SK-MEL-5 (cell line): ENCODE data around the gene HHAT. TPM values are rescaled to one million over a fixed set of nuclear protein-coding genes. Genes with fewer than 3 reads are reported as not detected.

Source experiments
- DNase-seq: peaks from one replicate; pipeline ENCODE4 v3.0.0-alpha.2; 2016; ENCODE audit warnings: low read depth, low spot score
- in situ Hi-C: cut with HindIII; loops from 2 replicates; pipeline ENCODE4 v1.10.0; 2016; ENCODE audit warnings: low sequenced_read_pairs, high pct_unique_total_duplicates, low pct_unique_long_range_greater_than_20kb
- total RNA-seq: library from RNA; depleted of rRNA; stranded (reverse); fragments of >200 nt; shearing (Covaris generic); gene quantifications from 2 replicates; pipeline ENCODE4 v1.2.3, GENCODE V29; 2014

HHAT gene
- total RNA-seq, 1 experiment from 2014 or later: 29.4 TPM

DNA sequence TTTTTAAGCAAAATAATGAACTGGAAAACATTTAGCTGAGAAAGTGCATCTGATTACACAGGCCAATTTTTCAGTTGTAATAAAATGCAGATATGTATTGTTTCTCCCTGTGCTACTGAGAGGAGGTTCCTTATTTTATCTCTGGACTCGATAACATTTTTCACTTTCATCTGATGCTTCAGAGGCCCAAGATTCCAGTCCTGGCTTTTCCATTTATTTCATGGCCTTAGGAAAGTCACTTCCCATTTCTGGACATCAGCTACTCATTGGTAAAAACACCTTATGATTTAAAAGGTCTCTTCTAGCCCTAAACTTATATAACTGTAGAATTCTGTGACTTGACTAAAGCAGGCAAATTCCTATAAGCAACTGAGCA is 203.5 kb downstream of the HHAT start:
- DNase-seq: no peak
- in situ Hi-C loops: no loop called here

DNA sequence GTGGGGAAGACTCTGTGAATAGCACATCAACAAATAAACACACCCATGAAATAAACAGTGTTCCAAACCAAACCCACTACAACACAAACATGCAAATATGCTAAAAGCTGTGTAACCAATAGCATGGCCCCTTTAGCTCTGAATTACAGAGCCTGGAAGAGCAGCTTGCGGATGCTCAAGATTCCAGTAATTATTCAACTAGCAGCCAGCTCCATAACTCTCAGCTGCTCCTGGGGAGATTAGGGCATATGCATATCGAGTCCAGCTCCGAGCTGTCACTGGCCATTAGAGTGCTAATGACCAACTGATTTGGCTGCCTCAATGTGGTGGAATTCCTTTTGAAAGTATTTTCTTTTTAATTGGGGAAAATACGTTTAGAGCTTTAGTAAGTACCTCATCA is 207.1 kb downstream of the HHAT start:
- DNase-seq: no peak
- in situ Hi-C loops: no loop called here

DNA sequence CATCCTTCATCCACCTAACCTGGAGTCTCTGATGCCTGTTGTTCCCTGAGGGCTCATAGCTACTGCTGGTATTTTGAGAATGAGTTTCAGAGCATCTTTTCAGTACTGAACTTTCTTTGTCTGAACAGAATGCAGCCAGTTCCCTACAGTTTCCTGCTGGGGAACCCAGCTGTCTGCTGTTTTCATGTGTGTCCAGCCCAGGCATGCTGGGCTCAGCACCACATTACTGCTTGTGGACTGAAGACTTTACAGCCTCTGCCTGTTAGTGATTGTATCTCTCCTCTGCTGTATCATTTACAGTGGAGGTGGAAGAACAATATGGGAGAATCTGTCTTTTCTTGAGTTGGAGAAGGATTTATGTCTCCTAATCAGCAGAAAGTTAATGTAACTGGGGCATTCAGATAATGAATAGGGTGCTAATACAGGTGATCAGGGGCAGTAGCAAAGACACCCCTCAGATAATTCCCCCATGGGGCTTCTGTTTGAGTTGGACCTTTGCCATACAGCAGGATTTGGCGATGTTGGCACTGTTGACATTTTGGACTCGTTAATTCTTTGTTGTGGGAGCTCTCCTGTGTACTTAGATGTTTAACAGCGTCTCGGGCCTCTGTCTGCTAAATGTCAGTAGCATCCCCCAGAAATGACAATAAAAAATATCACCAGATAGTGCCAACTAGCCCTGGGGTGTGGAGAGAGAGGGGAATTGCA is 207.7 kb downstream of the HHAT start:
- in situ Hi-C loops: no loop called here
- DNase-seq: peak; percentile 51

DNA sequence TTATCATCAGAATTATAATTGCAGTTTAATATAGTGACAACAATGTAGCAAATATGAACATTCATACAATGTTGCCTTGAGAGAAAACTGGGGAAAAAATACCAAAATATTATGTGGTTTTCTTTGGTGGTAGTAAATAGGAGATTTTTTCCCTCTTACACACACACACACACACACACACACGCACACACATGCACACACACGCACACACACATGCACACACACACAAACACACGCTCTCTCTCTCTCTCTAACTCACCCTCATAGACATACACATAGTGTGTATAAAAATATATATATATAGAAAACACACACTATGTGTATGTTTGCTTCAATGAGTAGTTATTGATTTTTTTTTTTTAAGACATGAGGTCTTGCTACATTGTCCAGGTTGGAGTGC is 211.6 kb downstream of the HHAT start:
- DNase-seq: no peak
- in situ Hi-C loops: no loop called here

DNA sequence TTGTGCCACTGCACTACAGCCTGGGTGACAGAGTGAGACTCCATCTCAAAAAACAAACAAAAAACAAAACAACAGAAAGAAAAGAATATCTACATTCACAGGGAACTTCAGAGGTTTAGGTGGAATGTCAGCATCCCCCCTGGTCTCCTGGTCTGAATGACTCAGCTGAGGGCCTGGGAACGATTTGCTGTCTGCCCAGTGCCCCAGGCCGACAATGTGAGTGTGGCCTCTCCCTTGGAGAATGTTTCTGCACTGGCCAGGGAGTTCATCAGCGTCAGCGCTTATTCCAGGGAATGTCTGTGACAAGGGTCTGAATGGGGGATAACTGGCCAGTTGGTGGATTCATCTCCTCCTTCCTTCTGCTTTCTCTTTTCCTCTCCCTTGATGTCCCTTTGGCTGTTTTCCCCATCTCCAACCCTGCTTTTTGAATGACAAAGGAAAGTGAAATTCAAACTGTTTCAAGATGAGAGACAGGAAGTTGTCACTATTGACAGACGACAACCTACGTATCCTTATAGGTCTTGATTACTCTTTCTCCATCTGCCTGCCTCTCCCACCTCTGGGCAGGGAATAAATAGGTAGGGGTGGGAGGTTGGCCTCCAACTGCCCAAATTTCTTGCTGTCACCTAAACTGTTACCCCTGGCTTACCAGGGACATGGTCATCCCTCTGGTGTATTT is 213.1 kb downstream of the HHAT start:
- in situ Hi-C loops: no loop called here
- no peak for DNase-seq

DNA sequence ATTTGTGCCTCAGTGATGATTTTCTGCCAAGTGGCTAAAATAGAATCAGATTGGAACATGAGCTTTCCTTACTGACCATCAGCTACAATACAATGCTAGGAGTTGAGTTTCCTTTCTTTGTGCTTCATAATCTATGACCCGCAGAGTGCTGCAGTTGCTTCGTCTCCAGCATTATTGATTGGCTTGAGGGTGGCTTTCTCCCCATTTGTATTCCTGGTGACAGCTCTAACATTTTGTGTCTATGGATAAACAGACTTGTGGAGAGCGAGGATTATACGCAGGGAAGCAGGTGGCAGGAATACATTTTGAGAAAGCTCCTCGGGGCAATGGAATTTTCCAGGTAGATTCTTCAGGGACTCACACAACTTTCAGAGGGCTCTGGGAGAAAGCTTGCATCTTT is 223.2 kb downstream of the HHAT start:
- DNase-seq: no peak
- in situ Hi-C loops: no loop called here

DNA sequence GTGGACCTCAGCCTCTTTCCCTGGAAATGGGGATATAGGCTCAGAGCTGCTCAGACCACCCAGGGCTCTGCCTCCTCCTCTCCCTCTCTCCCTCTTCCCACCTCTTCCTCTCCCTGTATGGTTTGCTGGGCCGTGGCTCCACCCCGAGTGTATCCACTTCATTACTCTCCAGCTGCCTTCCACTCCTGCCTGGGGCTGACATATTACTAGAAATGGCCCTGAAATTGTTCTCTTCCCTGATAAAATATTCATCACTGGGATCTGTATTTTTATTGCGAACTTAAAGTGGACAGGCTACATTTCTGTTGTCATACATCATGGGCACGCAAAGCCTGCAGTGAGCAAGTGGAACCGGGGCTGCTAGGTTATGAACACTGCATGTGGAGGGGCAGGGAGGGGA is 225.0 kb downstream of the HHAT start:
- no peak for DNase-seq

DNA sequence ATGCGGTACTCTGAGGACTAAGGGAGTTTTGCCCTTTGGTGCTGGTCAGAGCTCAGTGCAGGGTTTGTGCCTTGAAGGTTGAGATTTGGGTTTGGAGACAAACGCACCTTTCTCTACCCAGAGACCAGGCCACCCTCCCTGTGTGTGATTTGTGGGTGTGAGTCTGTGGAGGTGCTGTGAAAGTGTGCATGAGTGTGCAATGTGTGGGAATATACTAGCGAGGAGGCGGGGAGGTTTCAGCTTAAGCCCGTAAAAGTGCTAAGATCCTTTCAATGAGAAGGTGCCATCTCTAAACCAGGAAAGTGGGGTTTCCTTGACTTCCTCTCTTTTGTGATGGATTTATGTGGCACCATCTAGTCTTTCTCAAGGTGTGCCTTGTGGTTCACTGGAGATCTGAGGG is 225.7 kb downstream of the HHAT start:
- in situ Hi-C loops: no loop called here

More for the DNA sequence above, 225.0 kb downstream of the HHAT start:
- in situ Hi-C loops: no loop called here

DNA sequence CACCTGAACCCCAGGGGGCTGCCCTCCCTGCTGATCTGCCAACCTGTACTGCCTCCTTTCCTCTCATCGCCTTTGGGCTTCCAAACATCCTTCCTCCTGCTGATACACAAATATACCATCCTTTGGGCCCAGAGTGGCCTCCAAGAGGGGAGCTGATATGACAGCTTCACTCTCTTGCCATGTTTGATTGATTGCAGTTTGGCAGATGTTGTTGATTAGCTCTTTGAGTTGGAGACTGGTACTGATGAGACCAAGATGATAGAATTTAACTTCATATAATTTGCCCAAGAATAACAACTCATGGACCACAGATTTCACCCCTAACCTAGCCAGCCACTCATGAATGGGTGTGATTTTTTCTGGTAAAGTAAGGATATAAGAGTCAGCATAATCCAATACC is 227.8 kb downstream of the HHAT start:
- no peak for DNase-seq
- in situ Hi-C loops: no loop called here

More for the DNA sequence above, 225.7 kb downstream of the HHAT start:
- DNase-seq: no peak

DNA sequence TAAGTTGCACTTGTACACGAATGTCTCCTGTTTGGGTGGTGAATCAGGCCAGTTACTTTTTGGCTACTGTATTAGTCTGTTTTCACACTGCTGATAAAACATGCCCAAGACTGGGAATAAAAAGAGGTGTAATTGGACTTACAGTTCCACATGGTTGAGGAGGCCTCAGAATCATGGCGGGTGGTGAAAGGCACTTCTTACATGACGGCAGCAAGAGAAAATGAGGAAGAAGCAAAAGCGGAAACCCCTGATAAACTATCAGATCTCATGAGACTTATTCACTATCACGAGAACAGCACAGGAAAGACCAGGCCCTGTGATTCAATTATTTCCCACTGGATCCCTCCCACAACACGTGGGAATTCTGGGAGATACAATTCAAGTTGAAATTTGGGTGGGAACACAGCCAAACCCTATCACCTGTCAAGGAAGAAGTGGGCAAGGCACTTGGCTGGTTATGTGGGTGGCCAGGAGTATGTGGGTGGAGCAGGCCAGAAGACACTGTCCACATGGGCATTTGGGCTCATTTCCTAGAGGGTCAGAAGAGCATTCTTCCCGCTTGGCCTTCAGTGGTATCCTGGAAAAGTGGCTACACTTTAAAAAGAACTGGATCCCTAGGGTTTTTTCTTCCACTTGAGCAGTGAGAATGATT is 228.8 kb downstream of the HHAT start:
- DNase-seq: no peak
- in situ Hi-C loops: no loop called here

DNA sequence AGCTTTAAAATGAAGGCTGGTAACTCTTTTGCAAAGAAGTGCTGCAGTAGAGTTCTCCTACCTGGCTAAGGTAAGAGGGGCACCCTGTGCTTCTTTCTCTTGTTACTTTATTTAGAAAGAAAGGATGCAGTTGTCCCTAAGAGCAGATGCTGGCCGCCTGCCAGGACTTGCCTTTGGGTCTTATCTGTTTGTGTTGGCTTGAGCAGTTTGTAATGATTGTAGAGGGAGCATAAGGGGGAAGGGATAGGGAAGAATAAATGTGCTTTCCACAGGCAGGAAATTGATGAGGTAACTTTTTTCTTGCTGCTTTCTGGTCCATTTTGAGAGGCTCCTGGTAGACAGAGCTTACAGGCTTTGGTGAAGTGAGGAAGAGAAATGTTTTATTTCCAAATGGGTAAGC is 229.6 kb downstream of the HHAT start:
- in situ Hi-C loops: no loop called here
- no peak for DNase-seq

DNA sequence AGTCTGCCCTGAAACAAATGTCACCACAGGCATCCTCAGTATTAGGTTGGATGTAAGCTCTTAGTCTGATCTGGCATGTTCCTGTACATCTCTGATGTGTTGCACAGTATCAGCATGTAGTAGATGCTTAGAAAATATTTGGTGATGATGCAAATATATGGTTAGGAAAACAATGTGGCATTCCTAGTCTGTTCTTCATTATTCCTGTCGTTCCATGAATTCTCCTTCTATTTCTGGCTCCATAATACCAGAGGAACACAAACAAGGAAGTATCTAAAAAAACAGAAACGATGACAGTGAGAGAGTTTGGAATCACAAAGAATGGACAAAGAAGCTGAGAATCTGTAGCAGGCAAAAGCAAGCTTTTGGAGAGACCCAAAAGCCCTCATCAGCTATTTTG is 236.6 kb downstream of the HHAT start:
- no peak for DNase-seq
- in situ Hi-C loops: no loop called here

DNA sequence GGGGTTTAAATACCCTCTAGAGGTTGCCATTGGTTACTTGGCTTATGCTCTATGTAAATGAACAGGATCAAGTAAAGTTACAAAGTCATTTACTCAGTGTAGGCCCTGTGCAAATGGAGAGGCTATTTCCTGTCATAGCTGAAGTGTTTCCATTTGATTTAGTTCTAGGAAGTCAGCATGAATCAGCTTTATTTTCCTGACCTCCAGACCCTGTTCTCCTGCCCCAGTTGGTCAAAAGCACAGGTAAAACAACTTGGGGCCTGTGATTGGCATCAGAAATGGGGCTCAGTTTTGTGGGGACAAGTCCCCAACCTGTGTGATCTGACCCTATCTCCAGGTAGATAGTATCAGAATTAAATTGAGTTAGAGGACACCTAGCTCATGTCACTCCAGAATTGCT is 239.9 kb downstream of the HHAT start:
- DNase-seq: no peak
- in situ Hi-C loops: no loop called here

DNA sequence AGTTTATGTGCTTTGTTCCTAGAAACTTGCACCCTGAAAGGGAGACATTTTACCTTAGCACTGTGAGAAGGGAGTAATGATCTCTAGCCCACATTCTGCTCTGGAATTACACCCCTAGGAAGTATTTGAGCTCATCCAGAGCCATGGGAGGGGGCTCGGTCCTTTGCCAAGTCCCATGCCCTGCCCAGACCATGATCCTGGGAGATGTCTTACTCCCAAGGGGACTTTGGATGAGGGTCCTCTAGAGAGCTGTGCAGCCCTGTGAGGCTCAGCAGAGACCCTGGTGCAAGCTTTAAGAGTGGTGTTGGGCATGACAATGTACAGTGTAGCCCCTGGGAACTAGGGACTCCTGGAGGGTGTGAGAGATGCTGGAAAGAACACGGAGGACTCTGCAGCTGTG is 241.4 kb downstream of the HHAT start:
- no peak for DNase-seq
- in situ Hi-C loops: no loop called here

DNA sequence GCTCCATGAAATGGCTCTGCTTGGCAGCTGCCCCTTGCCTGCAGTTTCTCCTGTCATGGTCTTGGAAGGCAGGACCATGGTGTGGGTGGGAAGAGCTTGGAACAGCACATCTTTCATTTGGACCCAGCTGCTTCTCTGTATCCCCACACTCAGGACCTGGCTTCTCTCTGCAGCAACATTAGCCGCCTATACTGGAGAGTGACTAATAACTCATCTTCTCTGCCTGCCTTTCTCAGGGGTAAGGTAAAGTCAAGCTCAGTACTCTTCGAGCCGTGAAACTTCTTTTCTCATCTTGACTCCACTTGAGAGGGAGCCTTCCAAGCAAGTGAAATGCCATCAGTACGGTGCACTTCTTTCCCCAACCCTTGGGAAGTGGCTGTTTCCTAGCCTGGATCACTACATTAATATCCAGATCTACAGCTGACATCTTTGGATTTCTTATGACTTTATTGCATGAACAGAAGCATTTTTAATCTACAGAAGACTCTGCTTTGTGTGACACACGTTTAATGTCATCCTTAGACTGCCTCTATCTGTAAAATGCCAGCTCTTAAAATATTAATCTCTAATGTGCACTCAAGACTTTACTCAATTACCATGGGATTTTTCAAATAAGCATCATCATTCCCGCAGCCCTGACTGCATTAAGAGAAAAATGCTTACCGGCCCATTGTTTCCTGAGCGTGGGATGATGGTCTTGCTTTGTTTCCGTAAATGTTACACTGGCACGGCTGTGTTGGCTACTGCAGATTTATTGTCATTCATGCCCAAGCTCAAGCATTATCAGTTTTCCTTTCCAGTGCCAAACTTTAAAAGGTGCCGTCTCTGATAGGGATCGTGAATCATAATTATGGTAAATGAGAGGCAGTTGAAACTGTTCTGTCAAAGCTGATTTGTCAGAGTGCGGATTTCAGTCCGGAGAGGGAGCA is 242.9 kb downstream of the HHAT start:
- in situ Hi-C loops: no loop called here
- DNase-seq: no peak

DNA sequence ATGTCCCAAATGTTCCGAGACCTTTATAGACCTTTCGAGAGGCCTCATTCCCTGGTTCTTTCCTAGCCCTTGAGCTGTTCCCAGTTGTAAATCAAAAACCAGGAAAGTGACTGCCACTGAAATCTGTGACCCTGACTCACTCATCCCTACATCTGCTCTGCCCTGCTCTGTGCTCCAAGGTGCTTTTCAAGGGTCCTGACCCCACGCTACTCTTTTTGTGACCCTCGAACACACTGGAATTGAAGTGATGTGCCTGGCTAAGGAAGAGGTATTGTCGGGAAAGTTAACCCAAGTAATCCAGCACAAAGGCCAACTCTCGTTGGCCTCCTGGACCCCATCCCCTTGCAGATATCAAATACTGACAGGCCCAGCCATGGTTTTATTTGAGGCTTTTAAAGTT is 244.4 kb downstream of the HHAT start:
- no peak for DNase-seq
- in situ Hi-C loops: no loop called here

DNA sequence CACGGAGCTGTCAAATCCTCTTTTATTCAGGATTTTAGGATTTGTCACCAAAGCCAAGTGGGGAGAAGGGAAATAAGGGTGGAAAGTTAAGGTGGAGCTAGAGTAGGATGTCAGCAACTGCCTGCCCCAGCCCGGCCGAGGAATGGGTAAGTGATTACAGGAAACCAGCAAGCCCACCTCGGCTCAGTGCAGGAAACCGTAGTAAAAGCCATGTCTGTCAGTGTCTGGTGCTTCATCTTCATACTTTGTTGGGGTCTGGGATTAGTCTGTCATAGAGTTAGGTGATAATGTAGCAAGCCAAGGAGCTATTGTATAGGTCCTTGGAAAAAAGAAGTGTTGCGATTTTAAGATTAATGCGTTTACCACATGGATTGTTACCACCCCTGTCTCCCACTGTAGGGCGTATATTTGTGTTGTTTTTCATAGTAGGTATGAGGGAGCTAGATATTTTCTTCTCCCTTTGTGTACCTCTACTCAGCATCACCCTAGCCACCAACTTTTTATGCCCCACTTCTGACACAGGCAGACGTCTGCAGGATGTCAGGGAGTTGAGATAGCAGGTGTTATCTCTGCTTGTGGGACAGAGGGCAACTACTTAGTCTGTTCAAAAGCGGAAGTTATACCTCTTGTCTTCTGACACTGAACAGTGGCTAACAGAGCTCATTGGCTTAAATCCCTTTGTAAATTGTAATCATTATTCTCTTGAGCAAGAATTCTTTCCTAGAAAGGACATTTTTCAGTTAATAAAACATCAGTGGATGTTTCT is 253.7 kb downstream of the HHAT start:
- no peak for DNase-seq
- in situ Hi-C loops: no loop called here
